RWPE2 (cell line): ENCODE measurements around the gene TOPORS.

Source experiments
- ATAC-seq: fragments of 200-7000 bp; cut with Tn5 transposase; 3 replicates; pipeline ENCODE4 v1.9.1; 2021; ENCODE audit warnings: low read depth
- DNase-seq: peaks from one replicate; pipeline ENCODE4 v3.0.0-alpha.2; 2020; ENCODE audit warnings: low spot score
- H3K27ac ChIP-seq: fragments of 450-650 bp; 2 replicates; pipeline ENCODE4 v1.5.1; 2017; ENCODE audit warnings: mild to moderate bottlenecking; ENCODE audit not compliant: poor library complexity, severe bottlenecking
- H3K27me3 ChIP-seq: fragments of 250-450 bp; sonication (Bioruptor Pico); 2 replicates; pipeline ENCODE4 v1.5.1; 2021; ENCODE audit warnings: mild to moderate bottlenecking, moderate library complexity; ENCODE audit not compliant: insufficient read depth, poor library complexity, severe bottlenecking
- H3K36me3 ChIP-seq: fragments of 250-450 bp; sonication (Bioruptor Pico); 2 replicates; pipeline ENCODE4 v1.5.1; 2020; ENCODE audit warnings: low read depth, mild to moderate bottlenecking, moderate library complexity
- H3K4me1 ChIP-seq: fragments of 250-450 bp; sonication (Bioruptor Pico); 2 replicates; pipeline ENCODE4 v1.5.1; 2021; ENCODE audit warnings: mild to moderate bottlenecking, moderate library complexity; ENCODE audit not compliant: insufficient read depth, poor library complexity, severe bottlenecking
- H3K4me3 ChIP-seq: fragments of 250-450 bp; sonication (Bioruptor Pico); 2 replicates; pipeline ENCODE4 v1.5.1; 2021; ENCODE audit warnings: mild to moderate bottlenecking, moderate library complexity; ENCODE audit not compliant: severe bottlenecking
- H3K9me3 ChIP-seq: fragments of 250-450 bp; sonication (Bioruptor Pico); 2 replicates; pipeline ENCODE4 v1.5.1; 2021; ENCODE audit warnings: mild to moderate bottlenecking, moderate library complexity; ENCODE audit not compliant: severe bottlenecking
- TF ChIP-seq, protein P1 (sequence below): fragments of 450-650 bp; IDR thresholded peaks from one replicate; pipeline ENCODE4 v1.5.1; 2017; ENCODE audit warnings: mild to moderate bottlenecking, moderate library complexity; ENCODE audit not compliant: poor library complexity, severe bottlenecking

TOPORS gene

DNA sequence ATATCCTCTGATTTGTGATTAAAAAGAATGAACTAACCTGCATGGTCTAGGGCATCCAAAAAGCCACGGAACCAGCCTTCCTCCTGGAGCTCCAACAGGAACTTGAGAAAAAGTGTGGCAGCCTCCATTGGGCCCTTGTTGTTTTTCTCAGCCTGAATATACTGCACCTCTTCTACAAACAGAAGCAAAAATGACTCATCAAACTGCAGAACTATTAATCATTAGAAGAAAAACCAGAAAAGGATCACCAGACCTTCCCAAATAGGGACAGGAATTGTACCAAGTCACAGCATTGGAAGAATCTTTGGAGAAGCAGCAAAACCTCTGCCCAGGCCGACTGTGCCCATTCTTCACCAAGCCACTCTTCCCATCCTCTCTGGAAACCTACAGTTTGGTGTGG, 51.6 kb downstream of the TOPORS start:
- Histone ChIP-seq H3K9me3 (no peaks in the 10 kb centered on the region), H3K4me1 (peaks cover 6% of the 10 kb centered on the region), H3K36me3 (peaks cover 10% of the 10 kb centered on the region), H3K4me3 (no peak overlapping the region), H3K27ac (peak overlapping the region; percentile 24), H3K27me3 (no peaks in the 10 kb centered on the region)
- TF ChIP-seq, protein P1, sequence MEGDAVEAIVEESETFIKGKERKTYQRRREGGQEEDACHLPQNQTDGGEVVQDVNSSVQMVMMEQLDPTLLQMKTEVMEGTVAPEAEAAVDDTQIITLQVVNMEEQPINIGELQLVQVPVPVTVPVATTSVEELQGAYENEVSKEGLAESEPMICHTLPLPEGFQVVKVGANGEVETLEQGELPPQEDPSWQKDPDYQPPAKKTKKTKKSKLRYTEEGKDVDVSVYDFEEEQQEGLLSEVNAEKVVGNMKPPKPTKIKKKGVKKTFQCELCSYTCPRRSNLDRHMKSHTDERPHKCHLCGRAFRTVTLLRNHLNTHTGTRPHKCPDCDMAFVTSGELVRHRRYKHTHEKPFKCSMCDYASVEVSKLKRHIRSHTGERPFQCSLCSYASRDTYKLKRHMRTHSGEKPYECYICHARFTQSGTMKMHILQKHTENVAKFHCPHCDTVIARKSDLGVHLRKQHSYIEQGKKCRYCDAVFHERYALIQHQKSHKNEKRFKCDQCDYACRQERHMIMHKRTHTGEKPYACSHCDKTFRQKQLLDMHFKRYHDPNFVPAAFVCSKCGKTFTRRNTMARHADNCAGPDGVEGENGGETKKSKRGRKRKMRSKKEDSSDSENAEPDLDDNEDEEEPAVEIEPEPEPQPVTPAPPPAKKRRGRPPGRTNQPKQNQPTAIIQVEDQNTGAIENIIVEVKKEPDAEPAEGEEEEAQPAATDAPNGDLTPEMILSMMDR: no peak
- ATAC-seq (peak; percentile 44; the same call in 2 of the 3 replicates), DNase-seq (no peak)

DNA sequence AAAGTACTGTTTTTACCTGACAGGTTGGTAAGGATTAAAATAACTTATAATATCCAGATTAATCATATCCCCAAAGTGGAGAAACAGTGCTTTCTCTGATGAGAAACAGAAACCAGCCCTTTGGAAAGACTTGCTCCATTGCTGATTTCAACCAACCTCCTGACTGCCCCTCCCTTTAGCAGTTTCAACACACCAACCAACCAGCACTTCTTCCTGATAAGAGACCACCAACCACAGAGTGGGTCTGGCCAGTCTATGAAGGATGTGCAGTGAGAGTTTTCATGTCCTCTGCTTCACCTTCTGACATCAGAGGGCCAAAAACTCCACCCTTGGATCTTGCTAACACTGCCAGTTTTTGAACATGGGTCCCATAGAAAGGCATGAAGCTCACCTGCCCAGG, 54.5 kb downstream of the TOPORS start:
- no peaks in the 10 kb centered on the region for H3K27me3 ChIP-seq
- ATAC-seq (no peak), DNase-seq (no peak)
- H3K36me3 ChIP-seq: peaks cover 10% of the 10 kb centered on the region
- no peak overlapping the region for H3K4me3 ChIP-seq
- H3K4me1 ChIP-seq: peaks cover 6% of the 10 kb centered on the region
- TF ChIP-seq, protein P1: no peak
- H3K27ac ChIP-seq: no peak overlapping the region
- H3K9me3 ChIP-seq: no peaks in the 10 kb centered on the region

DNA sequence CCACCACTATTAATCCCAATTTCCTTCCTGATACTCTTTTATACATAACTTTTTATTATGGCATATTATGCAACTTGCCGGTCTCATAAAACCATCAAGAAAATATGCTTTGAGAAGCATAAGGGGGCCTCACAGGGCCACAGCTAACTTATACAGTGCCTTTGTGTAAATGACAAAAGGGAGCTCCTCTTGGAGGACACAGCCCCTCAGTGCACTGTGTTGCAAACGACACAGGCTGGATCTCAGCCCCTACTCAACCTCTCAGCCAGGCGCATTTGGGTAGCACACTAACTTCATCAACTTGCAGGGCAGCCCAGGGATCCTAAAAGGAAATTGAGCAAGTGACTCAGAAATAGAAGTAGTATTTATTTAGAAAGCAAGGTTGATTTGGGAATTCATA, 61.8 kb downstream of the TOPORS start:
- ATAC-seq (no peak), DNase-seq (no peak)
- Histone ChIP-seq H3K4me3 (no peak overlapping the region), H3K27ac (no peak overlapping the region), H3K27me3 (no peaks in the 10 kb centered on the region), H3K36me3 (peaks cover 14% of the 10 kb centered on the region), H3K9me3 (no peaks in the 10 kb centered on the region), H3K4me1 (no peaks in the 10 kb centered on the region)
- TF ChIP-seq, protein P1: no peak
